HEK293T (cell line): ENCODE results near the gene MROH7.

Experiments used
- CTCF ChIA-PET: fragments of 350-600 bp; formaldehyde crosslinking; extraction: SDS; loops from one replicate; lab custom pipeline; 2021; ENCODE audit warnings: antibody characterized with exemption, inconsistent platforms; lab: Yijun Ruan, JAX
- POLR2A ChIA-PET: fragments of 350-600 bp; formaldehyde crosslinking; extraction: SDS; loops from one replicate; lab custom pipeline; 2020; ENCODE audit warnings: antibody characterized with exemption, inconsistent platforms; lab: Yijun Ruan, JAX
- DNase-seq: peaks from one replicate; pipeline ENCODE4 v3.0.0; 2012; ENCODE audit warnings: mixed read lengths; ENCODE audit errors: extremely low spot score
- ARNT ChIP-seq: fragments of 450-650 bp; IDR thresholded peaks from 2 replicates; pipeline ENCODE4 v1.6.1; 2017; ENCODE audit warnings: mild to moderate bottlenecking
- BHLHE40 ChIP-seq: fragments of 450-650 bp; IDR thresholded peaks from 2 replicates; pipeline ENCODE4 v1.6.1; 2016; ENCODE audit warnings: mild to moderate bottlenecking, moderate library complexity, borderline replicate concordance
- CTBP1 ChIP-seq: fragments of 450-650 bp; IDR thresholded peaks from 2 replicates; pipeline ENCODE4 v1.6.1; 2016; ENCODE audit warnings: borderline replicate concordance
- ELF4 ChIP-seq: fragments of 450-650 bp; IDR thresholded peaks from 2 replicates; pipeline ENCODE4 v1.6.1; 2017; ENCODE audit warnings: antibody characterized with exemption
- FOXA1 ChIP-seq: fragments of 450-650 bp; IDR thresholded peaks from 2 replicates; pipeline ENCODE4 v1.6.1; 2016; ENCODE audit warnings: mild to moderate bottlenecking
- FOXK2 ChIP-seq: fragments of 450-650 bp; IDR thresholded peaks from 2 replicates; pipeline ENCODE4 v1.6.1; 2016; ENCODE audit warnings: mild to moderate bottlenecking
- FOXM1 ChIP-seq: fragments of 450-650 bp; IDR thresholded peaks from 2 replicates; pipeline ENCODE4 v1.6.1; 2017; ENCODE audit warnings: mild to moderate bottlenecking, borderline replicate concordance
- HDGF ChIP-seq: fragments of 450-650 bp; IDR thresholded peaks from 2 replicates; pipeline ENCODE4 v1.6.1; 2017; ENCODE audit warnings: antibody characterized with exemption, borderline replicate concordance
- L3MBTL2 ChIP-seq: fragments of 450-650 bp; conservative IDR thresholded peaks from 2 replicates; pipeline ENCODE4 v1.6.1; 2016; ENCODE audit warnings: mild to moderate bottlenecking
- LEF1 ChIP-seq: fragments of 450-650 bp; IDR thresholded peaks from 2 replicates; pipeline ENCODE4 v1.6.1; 2017; ENCODE audit warnings: mild to moderate bottlenecking, borderline replicate concordance
- NFRKB ChIP-seq: fragments of 450-650 bp; IDR thresholded peaks from 2 replicates; pipeline ENCODE4 v1.6.1; 2016; ENCODE audit warnings: mild to moderate bottlenecking, moderate library complexity
- SP1 ChIP-seq: fragments of 450-650 bp; IDR thresholded peaks from 2 replicates; pipeline ENCODE4 v1.6.1; 2017
- SUZ12 ChIP-seq: fragments of 450-650 bp; IDR thresholded peaks from 2 replicates; pipeline ENCODE4 v1.6.1; 2016; ENCODE audit warnings: mild to moderate bottlenecking
- TARDBP ChIP-seq: fragments of 450-650 bp; IDR thresholded peaks from 2 replicates; pipeline ENCODE4 v1.6.1; 2016
- ZNF384 ChIP-seq: fragments of 450-650 bp; IDR thresholded peaks from 2 replicates; pipeline ENCODE4 v1.6.1; 2016
- TF ChIP-seq, protein P1 (sequence below): fragments of 450-650 bp; IDR thresholded peaks from 2 replicates; pipeline ENCODE4 v1.6.1; 2016

MROH7 gene

DNA sequence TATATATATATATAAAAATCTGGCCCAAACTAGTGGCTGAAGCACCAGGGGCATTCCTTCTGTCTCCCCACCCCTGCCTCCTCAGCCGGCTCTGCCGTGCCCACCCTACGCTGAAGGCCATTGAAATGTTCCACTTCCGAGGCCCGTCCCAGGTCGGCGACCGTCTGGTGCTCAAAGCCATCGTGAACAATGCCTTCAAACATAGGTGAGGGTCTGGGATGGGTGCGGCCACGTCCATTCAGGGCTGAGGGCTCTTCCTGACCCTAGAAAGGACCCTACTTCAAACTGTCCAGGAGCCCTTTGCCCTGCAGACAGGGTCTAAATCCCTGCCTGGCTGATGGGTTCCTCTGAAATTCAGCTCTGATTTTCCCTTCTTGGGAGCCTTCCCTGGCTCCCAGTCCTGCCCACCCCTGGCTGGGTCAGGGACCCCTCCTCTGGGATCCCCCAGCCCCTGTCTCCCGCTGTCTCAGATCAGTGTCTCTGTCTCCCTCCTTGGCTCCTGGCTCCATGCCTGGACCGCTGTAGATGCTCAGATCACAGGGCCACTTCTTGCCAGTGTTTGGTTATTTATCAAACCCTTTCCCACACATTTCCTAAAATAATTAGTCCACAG is 42.3 kb upstream of the MROH7 start:
- DNase-seq = no peak
- TF ChIP-seq LEF1 (no peak), NFRKB (no peak), L3MBTL2 (no peak), FOXM1 (no peak), BHLHE40 (no peak), FOXA1 (no peak), SUZ12 (no peak), CTBP1 (no peak), SP1 (no peak), ARNT (no peak), HDGF (no peak), ZNF384 (no peak), FOXK2 (no peak), ELF4 (no peak), TARDBP (no peak)
- TF ChIP-seq, protein P1, sequence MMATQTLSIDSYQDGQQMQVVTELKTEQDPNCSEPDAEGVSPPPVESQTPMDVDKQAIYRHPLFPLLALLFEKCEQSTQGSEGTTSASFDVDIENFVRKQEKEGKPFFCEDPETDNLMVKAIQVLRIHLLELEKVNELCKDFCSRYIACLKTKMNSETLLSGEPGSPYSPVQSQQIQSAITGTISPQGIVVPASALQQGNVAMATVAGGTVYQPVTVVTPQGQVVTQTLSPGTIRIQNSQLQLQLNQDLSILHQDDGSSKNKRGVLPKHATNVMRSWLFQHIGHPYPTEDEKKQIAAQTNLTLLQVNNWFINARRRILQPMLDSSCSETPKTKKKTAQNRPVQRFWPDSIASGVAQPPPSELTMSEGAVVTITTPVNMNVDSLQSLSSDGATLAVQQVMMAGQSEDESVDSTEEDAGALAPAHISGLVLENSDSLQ = no peak
- ChIA-PET POLR2A (no interaction called here), CTCF (no interaction called here)

DNA sequence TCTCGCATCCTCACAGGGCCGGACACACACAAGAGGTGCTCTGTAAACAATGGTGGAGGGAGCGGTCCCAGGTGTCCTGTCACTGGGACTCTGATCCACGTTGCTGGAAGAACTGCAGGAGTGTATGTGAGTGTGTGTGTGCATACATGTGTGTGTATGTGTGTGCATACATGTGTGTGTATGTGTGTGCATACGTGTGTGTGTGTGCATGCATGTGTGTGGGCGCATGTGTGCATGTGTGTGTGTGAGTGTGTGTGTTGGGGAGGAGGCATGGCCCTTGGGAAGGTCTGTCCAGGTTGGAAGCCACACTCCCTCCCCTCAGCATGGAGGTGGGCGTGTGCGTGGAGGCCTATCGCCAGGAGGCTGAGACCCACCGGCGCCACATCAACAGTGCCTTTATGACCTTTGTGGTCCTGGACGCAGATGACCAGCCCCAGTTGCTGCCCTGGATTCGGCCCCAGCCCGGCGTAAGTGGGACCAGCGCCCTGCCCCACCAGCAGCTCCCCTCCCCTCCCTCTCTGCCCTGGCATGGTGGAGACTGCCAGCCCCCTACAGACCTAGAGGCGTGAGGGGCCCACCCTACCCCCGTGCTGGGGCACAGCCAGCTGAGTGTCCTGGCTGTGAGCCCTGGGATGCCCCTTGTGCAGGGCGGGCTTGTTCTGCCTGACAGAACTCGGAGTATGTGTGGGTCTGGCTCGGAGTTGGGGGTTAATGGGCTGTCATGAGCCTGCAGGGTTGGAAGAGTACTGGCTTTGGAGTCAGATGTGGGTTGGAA is 40.5 kb upstream of the MROH7 start:
- DNase-seq = no peak
- POLR2A ChIA-PET = no interaction called here
- CTCF ChIA-PET = interaction anchor here (0.6 kb wide), 1 partner anchor 538 kb away, joined by 6 read pairs; no protein-coding TSS in a partner anchor
- no peak for TF ChIP-seq FOXM1
- TF ChIP-seq HDGF = no peak
- TF ChIP-seq CTBP1 = no peak
- TF ChIP-seq LEF1 = no peak
- TF ChIP-seq, protein P1 = no peak
- TF ChIP-seq SUZ12 = no peak
- TF ChIP-seq TARDBP = no peak
- no peak for TF ChIP-seq SP1
- TF ChIP-seq ZNF384 = no peak
- no peak for TF ChIP-seq ARNT
- no peak for TF ChIP-seq ELF4
- no peak for TF ChIP-seq FOXK2
- no peak for TF ChIP-seq NFRKB
- TF ChIP-seq BHLHE40 = no peak
- no peak for TF ChIP-seq L3MBTL2
- no peak for TF ChIP-seq FOXA1

DNA sequence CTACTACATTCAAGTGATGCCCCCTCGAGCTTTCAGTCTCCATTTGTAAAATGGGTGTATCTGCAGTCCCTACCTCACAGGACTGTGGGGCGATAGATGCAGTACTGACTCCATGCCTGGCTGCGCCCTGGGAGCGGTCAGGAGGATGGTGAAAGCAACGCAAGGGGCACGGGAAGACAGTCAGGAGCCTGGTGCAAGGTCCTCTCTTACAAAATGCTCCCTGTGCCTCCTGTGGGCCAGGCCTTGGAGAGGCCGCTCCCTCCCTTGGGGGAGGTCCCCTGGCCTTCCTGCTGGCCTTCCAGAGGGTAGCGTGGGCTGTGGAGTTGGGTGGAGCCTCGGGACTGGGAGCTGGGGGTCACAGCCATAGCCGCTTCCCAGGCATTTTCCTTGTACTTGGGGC is 39.9 kb upstream of the MROH7 start:
- no peak for TF ChIP-seq CTBP1
- TF ChIP-seq SP1 = no peak
- TF ChIP-seq LEF1 = no peak
- no peak for TF ChIP-seq TARDBP
- TF ChIP-seq L3MBTL2 = no peak
- no peak for TF ChIP-seq HDGF
- TF ChIP-seq, protein P1 = no peak
- no peak for TF ChIP-seq ARNT
- no peak for TF ChIP-seq FOXK2
- TF ChIP-seq SUZ12 = no peak
- no peak for TF ChIP-seq BHLHE40
- no peak for TF ChIP-seq ZNF384
- no peak for TF ChIP-seq FOXA1
- no peak for TF ChIP-seq ELF4
- no peak for TF ChIP-seq FOXM1
- TF ChIP-seq NFRKB = no peak
- POLR2A ChIA-PET = no interaction called here
- DNase-seq = no peak
- CTCF ChIA-PET = no interaction called here

DNA sequence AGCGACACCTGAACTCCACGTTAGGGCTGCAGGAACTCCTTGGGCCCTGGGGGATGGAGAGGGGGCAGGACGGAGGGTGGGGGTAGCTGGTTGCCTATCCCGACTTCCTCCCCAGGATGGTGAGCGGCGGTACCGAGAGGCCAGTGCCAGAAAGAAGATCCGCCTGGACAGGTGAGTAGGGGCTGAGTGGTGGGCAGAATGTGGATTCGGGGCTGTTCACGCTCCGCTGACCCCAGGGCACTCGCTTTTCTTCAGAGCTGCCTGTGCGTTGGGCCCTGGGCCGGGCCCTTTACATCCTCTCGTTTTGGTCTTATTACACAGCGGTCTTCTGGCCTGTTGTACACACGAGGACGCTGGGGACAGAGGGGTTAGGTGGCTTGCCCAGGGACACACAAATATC is 39.0 kb upstream of the MROH7 start:
- TF ChIP-seq FOXK2 (no peak), ZNF384 (no peak), BHLHE40 (no peak)
- CTCF ChIA-PET = no interaction called here
- DNase-seq = no peak
- POLR2A ChIA-PET = no interaction called here

DNA sequence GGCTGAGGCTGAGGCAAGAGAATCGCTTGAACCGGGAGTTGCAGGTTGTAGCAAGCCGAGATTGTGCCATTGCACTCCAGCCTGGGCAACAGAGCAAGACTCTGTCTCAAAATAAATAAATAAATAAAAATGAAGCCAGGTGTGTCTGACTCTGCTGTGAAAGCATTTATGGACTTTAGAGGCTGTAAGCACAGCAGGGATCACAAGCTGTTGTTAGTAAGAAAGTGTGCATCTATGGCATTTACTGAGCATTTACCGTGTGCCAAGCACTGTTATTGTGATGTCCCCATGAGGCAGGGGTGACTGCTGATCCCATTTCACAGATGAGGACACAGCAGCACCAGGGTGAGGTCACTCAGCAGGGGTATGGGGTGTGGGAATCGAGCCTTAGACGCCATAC is 38.3 kb upstream of the MROH7 start:
- TF ChIP-seq NFRKB = no peak
- TF ChIP-seq SUZ12 = no peak
- no peak for TF ChIP-seq ARNT
- no peak for TF ChIP-seq TARDBP
- TF ChIP-seq ZNF384 = no peak
- no peak for DNase-seq
- ChIA-PET CTCF (no interaction called here), POLR2A (no interaction called here)

DNA sequence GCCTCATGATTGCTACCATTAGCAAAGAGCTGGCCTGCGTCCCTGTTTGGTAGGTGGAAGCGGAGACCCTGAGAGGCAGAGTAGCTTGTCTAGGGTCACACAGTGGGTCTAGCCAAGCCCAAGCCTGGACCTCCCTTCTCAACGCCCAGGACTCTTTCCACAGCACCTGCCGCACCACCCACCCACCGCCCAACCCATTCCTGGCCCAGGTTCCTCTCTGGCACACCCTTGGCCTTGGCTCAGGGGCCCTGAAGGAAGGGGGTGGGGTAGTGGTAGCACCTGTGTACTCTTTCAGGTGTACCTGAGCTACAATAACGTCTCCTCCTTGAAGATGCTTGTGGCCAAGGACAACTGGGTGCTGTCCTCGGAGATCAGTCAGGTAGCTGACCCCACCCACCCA is 37.5 kb upstream of the MROH7 start:
- ChIA-PET CTCF (interaction anchor here (0.7 kb wide), 1 partner anchor 551 kb away, joined by 3 read pairs; the partner anchor contains the start of gene TMEM59), POLR2A (no interaction called here)
- TF ChIP-seq ARNT (no peak), SUZ12 (no peak), FOXA1 (no peak), FOXK2 (no peak), BHLHE40 (no peak), L3MBTL2 (no peak), ZNF384 (no peak), HDGF (no peak), NFRKB (no peak), FOXM1 (no peak), TARDBP (no peak), LEF1 (no peak), ELF4 (no peak), CTBP1 (no peak)
- TF ChIP-seq, protein P1 = no peak
- no peak for DNase-seq
